GM12892 (cell line): ENCODE measurements around the gene CACNA2D3.

Experiments
- POLR2A ChIP-seq: IDR thresholded peaks from 2 replicates; pipeline ENCODE4 v1.6.1; 2011; ENCODE audit warnings: low read depth, low read length, control low read depth
- POLR2AphosphoS5 ChIP-seq: IDR thresholded peaks from 2 replicates; pipeline ENCODE4 v1.6.1; 2011; ENCODE audit warnings: low read depth, low read length, control low read depth
- TAF1 ChIP-seq: IDR thresholded peaks from 2 replicates; pipeline ENCODE4 v1.6.1; 2011; ENCODE audit warnings: low read depth, mild to moderate bottlenecking, control low read depth, low read length, borderline replicate concordance

GRCh38 chr3:54877730-54878129 lies 755.4 kb downstream of the CACNA2D3 start:
- TF ChIP-seq TAF1 (no peak), POLR2AphosphoS5 (no peak), POLR2A (no peak)
